WTC11 (cell line): Measurements from ENCODE around the gene CD4. TPM values are rescaled to one million over a fixed set of nuclear protein-coding genes. Genes with fewer than 3 reads are reported as not detected.

Experiments
- ATAC-seq: fragments of 200-7000 bp; cut with Tn5 transposase; 2 replicates; pipeline ENCODE4 v1.10.0; 2021; ENCODE audit warnings: mild to moderate bottlenecking, moderate library complexity
- CTCF ChIA-PET: fragments of 300-600 bp; sonication (Branson Sonifier 250); formaldehyde crosslinking; loops from one replicate; lab custom pipeline; 2021; ENCODE audit warnings: antibody characterized with exemption; lab: Charles Lee
- POLR2A ChIA-PET: fragments of 350-600 bp; sonication (Branson Sonifier 250); formaldehyde crosslinking; loops from one replicate; lab custom pipeline; 2021; ENCODE audit warnings: antibody characterized with exemption; lab: Charles Lee
- DNase-seq: peaks from one replicate; pipeline ENCODE4 v3.0.0; 2021; ENCODE audit warnings: low spot score
- H3K27ac Mint-ChIP-seq: 2 replicates; pipeline ENCODE4 v1.8.0; 2021; ENCODE audit warnings: mixed read lengths
- H3K27me3 Mint-ChIP-seq: 2 replicates; pipeline ENCODE4 v1.8.0; 2021; ENCODE audit warnings: low read depth, mild to moderate bottlenecking, moderate library complexity, mixed read lengths
- H3K36me3 Mint-ChIP-seq: 2 replicates; pipeline ENCODE4 v1.8.0; 2021; ENCODE audit warnings: mixed read lengths
- H3K4me1 Mint-ChIP-seq: 2 replicates; pipeline ENCODE4 v1.8.0; 2022; ENCODE audit warnings: mixed read lengths
- H3K4me3 Mint-ChIP-seq: 2 replicates; pipeline ENCODE4 v1.8.0; 2021; ENCODE audit warnings: mild to moderate bottlenecking, moderate library complexity, mixed read lengths
- H3K9me3 Mint-ChIP-seq: 2 replicates; pipeline ENCODE4 v1.8.0; 2021; ENCODE audit warnings: mixed read lengths
- ATF3 ChIP-seq: sonication (generic); formaldehyde crosslinking; conservative IDR thresholded peaks from 2 replicates; pipeline ENCODE4 v1.8.1; 2022; ENCODE audit warnings: mild to moderate bottlenecking, missing genetic modification reagents
- CBFB ChIP-seq: sonication (generic); formaldehyde crosslinking; IDR thresholded peaks from 2 replicates; pipeline ENCODE4 v1.8.1; 2022; ENCODE audit warnings: mild to moderate bottlenecking, low read depth, missing genetic modification reagents
- CDX4 ChIP-seq: fragments of 250-450 bp; sonication (Bioruptor Pico); IDR thresholded peaks from 2 replicates; pipeline ENCODE4 v1.9.0; 2021; ENCODE audit warnings: moderate library complexity, mild to moderate bottlenecking, inconsistent platforms, borderline replicate concordance
- CREB1 ChIP-seq: sonication (generic); formaldehyde crosslinking; IDR thresholded peaks from 2 replicates; pipeline ENCODE4 v1.8.0; 2023; ENCODE audit warnings: mild to moderate bottlenecking, missing genetic modification reagents
- FOXK1 ChIP-seq: sonication (generic); formaldehyde crosslinking; IDR thresholded peaks from 2 replicates; pipeline ENCODE4 v1.8.0; 2022; ENCODE audit warnings: mild to moderate bottlenecking, moderate library complexity, missing genetic modification reagents
- FOXP1 ChIP-seq: sonication (generic); formaldehyde crosslinking; IDR thresholded peaks from 2 replicates; pipeline ENCODE4 v1.8.0; 2022; ENCODE audit warnings: missing genetic modification reagents, mild to moderate bottlenecking, moderate library complexity, borderline replicate concordance
- JUN ChIP-seq: sonication (generic); formaldehyde crosslinking; IDR thresholded peaks from 2 replicates; pipeline ENCODE4 v1.8.0; 2023; ENCODE audit warnings: mild to moderate bottlenecking, missing genetic modification reagents
- NR2C2 ChIP-seq: sonication (generic); formaldehyde crosslinking; IDR thresholded peaks from 2 replicates; pipeline ENCODE4 v1.8.0; 2022; ENCODE audit warnings: mild to moderate bottlenecking, missing genetic modification reagents
- PRDM15 ChIP-seq: sonication (generic); formaldehyde crosslinking; IDR thresholded peaks from 2 replicates; pipeline ENCODE4 v1.8.0; 2022; ENCODE audit warnings: missing genetic modification reagents
- RELA ChIP-seq: sonication (generic); formaldehyde crosslinking; IDR thresholded peaks from 2 replicates; pipeline ENCODE4 v1.8.1; 2022; ENCODE audit warnings: missing genetic modification reagents, mild to moderate bottlenecking, borderline replicate concordance
- SOX15 ChIP-seq: fragments of 250-450 bp; sonication (Bioruptor Pico); IDR thresholded peaks from 2 replicates; pipeline ENCODE4 v1.9.0; 2021; ENCODE audit warnings: mild to moderate bottlenecking
- SP1 ChIP-seq: sonication (generic); formaldehyde crosslinking; conservative IDR thresholded peaks from 2 replicates; pipeline ENCODE4 v1.8.1; 2022; ENCODE audit warnings: missing genetic modification reagents
- STAT6 ChIP-seq: sonication (generic); formaldehyde crosslinking; conservative IDR thresholded peaks from 2 replicates; pipeline ENCODE4 v1.8.1; 2023; ENCODE audit warnings: mild to moderate bottlenecking, low read depth, missing genetic modification reagents, moderate library complexity
- TCF7 ChIP-seq: sonication (generic); formaldehyde crosslinking; IDR thresholded peaks from 2 replicates; pipeline ENCODE4 v1.8.0; 2022; ENCODE audit warnings: mild to moderate bottlenecking, low read depth, missing genetic modification reagents, moderate library complexity
- USF1 ChIP-seq: sonication (generic); formaldehyde crosslinking; IDR thresholded peaks from 2 replicates; pipeline ENCODE4 v1.8.0; 2022; ENCODE audit warnings: mild to moderate bottlenecking, missing genetic modification reagents
- USF2 ChIP-seq: sonication (generic); formaldehyde crosslinking; IDR thresholded peaks from 2 replicates; pipeline ENCODE4 v1.8.1; 2023; ENCODE audit warnings: mild to moderate bottlenecking, missing genetic modification reagents, moderate library complexity
- ZNF219 ChIP-seq: sonication (generic); formaldehyde crosslinking; IDR thresholded peaks from 2 replicates; pipeline ENCODE4 v1.8.0; 2023; ENCODE audit warnings: missing genetic modification reagents, mild to moderate bottlenecking, borderline replicate concordance
- ZNF263 ChIP-seq: sonication (generic); formaldehyde crosslinking; IDR thresholded peaks from 2 replicates; pipeline ENCODE4 v1.8.1; 2022; ENCODE audit warnings: low read depth, mild to moderate bottlenecking, moderate library complexity, missing genetic modification reagents
- ZNF423 ChIP-seq: fragments of 250-450 bp; sonication (Bioruptor Pico); IDR thresholded peaks from 2 replicates; pipeline ENCODE4 v2.1.2; 2022; ENCODE audit warnings: mild to moderate bottlenecking, moderate library complexity
- ZNF512 ChIP-seq: sonication (generic); formaldehyde crosslinking; IDR thresholded peaks from 2 replicates; pipeline ENCODE4 v1.8.1; 2022; ENCODE audit warnings: missing genetic modification reagents, borderline replicate concordance
- ZSCAN18 ChIP-seq: fragments of 250-450 bp; sonication (Bioruptor Pico); IDR thresholded peaks from 2 replicates; pipeline ENCODE4 v2.1.2; 2022; ENCODE audit warnings: mild to moderate bottlenecking, moderate library complexity
- total RNA-seq: library from RNA; stranded (reverse); gene quantifications from 3 replicates; pipeline ENCODE4 v1.2.3, GENCODE V29; 2021

The CD4 gene
- total RNA-seq, 1 experiment from 2014 or later, result 2.5 TPM

- no peak for TF ChIP-seq STAT6 (CRISPR knock-in tag)
- TF ChIP-seq CDX4 (CRISPR knock-in tag), result no peak
- TF ChIP-seq, all 79 proteins: peak for 0
Observed at GRCh38 chr12:6855322-6855721, 66.0 kb downstream of the CD4 start (continued).

GRCh38 chr12:6858799-6859198, 69.5 kb downstream of the CD4 start:
- Mint-ChIP-seq H3K4me3 (no peak overlapping the region), H3K27me3 (no peaks in the 10 kb centered on the region), H3K4me1 (peaks cover under 1% of the 10 kb centered on the region; the same call in 1 of the 2 replicates), H3K36me3 (peaks cover 67% of the 10 kb centered on the region), H3K9me3 (no peaks in the 10 kb centered on the region), H3K27ac (no peak overlapping the region)
- ChIA-PET CTCF (interaction anchor here (2.0 kb wide), 1 partner anchor 10 kb away, joined by 5 read pairs; no protein-coding TSS in a partner anchor), POLR2A (no interaction called here)
- ATAC-seq (no peak), DNase-seq (no peak)
- TF ChIP-seq ATF3 (CRISPR knock-in tag) (no peak), JUN (CRISPR knock-in tag) (no peak), ZNF512 (CRISPR knock-in tag) (no peak), FOXP1 (CRISPR knock-in tag) (no peak), USF1 (CRISPR knock-in tag) (no peak), ZNF219 (CRISPR knock-in tag) (no peak), ZSCAN18 (CRISPR knock-in tag) (no peak), ZNF263 (no peak), FOXK1 (CRISPR knock-in tag) (no peak), PRDM15 (CRISPR knock-in tag) (no peak), SP1 (no peak), ZNF423 (no peak), NR2C2 (CRISPR knock-in tag) (no peak), CBFB (no peak), STAT6 (CRISPR knock-in tag) (no peak), USF2 (no peak), RELA (CRISPR knock-in tag) (no peak), SOX15 (CRISPR knock-in tag) (no peak), CREB1 (CRISPR knock-in tag) (no peak), TCF7 (CRISPR knock-in tag) (no peak)
